CD4-positive, alpha-beta T cell (primary cell): Measurements from ENCODE around the gene ADGRG1. TPM values are rescaled to one million over a fixed set of nuclear protein-coding genes. Genes with fewer than 3 reads are reported as not detected.

ENCODE experiments used
- ATAC-seq: fragments of 200-7000 bp; cut with Tn5 transposase; one replicate; pipeline ENCODE4 v1.10.0; 2022; ENCODE audit warnings: mild to moderate bottlenecking; ENCODE audit not compliant: poor library complexity
- CTCF ChIA-PET: fragments of 350-600 bp; sonication (Branson Sonifier 250); formaldehyde crosslinking; loops from one replicate; lab custom pipeline; 2021; ENCODE audit warnings: antibody characterized with exemption, inconsistent platforms; lab: Charles Lee
- POLR2A ChIA-PET: fragments of 350-600 bp; sonication (Branson Sonifier 250); formaldehyde crosslinking; loops from one replicate; lab custom pipeline; 2021; ENCODE audit warnings: antibody characterized with exemption, inconsistent platforms; lab: Charles Lee
- DNase-seq, 14 experiments: peaks; one replicate each; pipeline ENCODE4 v3.0.0-alpha.2; 2013 to 2020; ENCODE audit warnings: mixed read lengths in 2 of 14
- H3K27ac ChIP-seq, 2 donors: one replicate each; pipeline versions ENCODE4 v1.5.1 to v1.7.0; 2013; ENCODE audit warnings: low read length in 2 of 2, low read depth in 1 of 2, mild to moderate bottlenecking in 1 of 2
- H3K27me3 ChIP-seq, 2 experiments: 1 replicate in 1 of 2; 2 replicates in 1 of 2; pipeline versions ENCODE4 v1.6.1 to v1.7.0; 2013; ENCODE audit warnings: low read length in 2 of 2, control low read depth in 1 of 2, mild to moderate bottlenecking in 1 of 2, moderate library complexity in 1 of 2; ENCODE audit not compliant: insufficient read depth in 2 of 2, control insufficient read depth in 1 of 2
- H3K36me3 ChIP-seq: one replicate; pipeline ENCODE4 v1.6.1; 2013; ENCODE audit warnings: low read length, control low read depth; ENCODE audit not compliant: insufficient read depth
- H3K4me1 ChIP-seq: one replicate; pipeline ENCODE4 v1.6.1; 2013; ENCODE audit warnings: low read length, control low read depth; ENCODE audit not compliant: insufficient read depth
- H3K4me3 ChIP-seq: one replicate; pipeline ENCODE4 v1.5.1; 2013; ENCODE audit warnings: mild to moderate bottlenecking, low read length, moderate library complexity
- H3K9me3 ChIP-seq, 2 experiments: 1 replicate in 1 of 2; 2 replicates in 1 of 2; pipeline versions ENCODE4 v1.6.1 to v1.7.0; 2013; ENCODE audit warnings: low read length in 2 of 2, mild to moderate bottlenecking in 2 of 2, control low read depth in 1 of 2, moderate library complexity in 1 of 2; ENCODE audit not compliant: control insufficient read depth in 1 of 2, insufficient read depth in 1 of 2
- H3K27ac Mint-ChIP-seq: one replicate; pipeline ENCODE4 v1.8.0; 2020; ENCODE audit warnings: mixed read lengths
- H3K27me3 Mint-ChIP-seq: one replicate; pipeline ENCODE4 v1.8.0; 2021; ENCODE audit warnings: mixed read lengths
- H3K36me3 Mint-ChIP-seq: one replicate; pipeline ENCODE4 v1.8.0; 2021; ENCODE audit warnings: low read depth, mixed read lengths
- H3K4me1 Mint-ChIP-seq: one replicate; pipeline ENCODE4 v1.8.0; 2021; ENCODE audit warnings: low read depth, mixed read lengths
- H3K4me3 Mint-ChIP-seq: one replicate; pipeline ENCODE4 v1.8.0; 2020; ENCODE audit warnings: mild to moderate bottlenecking, mixed read lengths
- H3K9me3 Mint-ChIP-seq: one replicate; pipeline ENCODE4 v1.8.0; 2020; ENCODE audit warnings: mixed read lengths
- intact Hi-C, 2 experiments: fragments of 100-400 bp; cut with DNase I in 1 of 2; cut with micrococcal nuclease in 1 of 2; formaldehyde crosslinking; loops; one replicate each; pipeline versions ENCODE4 v1.15.1 to v1.9.0; 2023 to 2025; cut with DNase I, micrococcal nuclease
- total RNA-seq, 174 experiments: library from RNA in 2 of 174; stranded (reverse) in 2 of 174; gene quantifications; one replicate each; pipeline ENCODE4 v1.2.3 and lab custom pipeline; 2021 to 2026
- TF ChIP-seq, protein P1 (sequence below): fragments of 200-600 bp; IDR thresholded peaks from one replicate; pipeline ENCODE4 v1.8.0; 2022; ENCODE audit warnings: antibody characterized with exemption, mild to moderate bottlenecking

Gene ADGRG1
- total RNA-seq, 2 experiments from 2014 or later: 1.8 to 2.3 TPM

DNA sequence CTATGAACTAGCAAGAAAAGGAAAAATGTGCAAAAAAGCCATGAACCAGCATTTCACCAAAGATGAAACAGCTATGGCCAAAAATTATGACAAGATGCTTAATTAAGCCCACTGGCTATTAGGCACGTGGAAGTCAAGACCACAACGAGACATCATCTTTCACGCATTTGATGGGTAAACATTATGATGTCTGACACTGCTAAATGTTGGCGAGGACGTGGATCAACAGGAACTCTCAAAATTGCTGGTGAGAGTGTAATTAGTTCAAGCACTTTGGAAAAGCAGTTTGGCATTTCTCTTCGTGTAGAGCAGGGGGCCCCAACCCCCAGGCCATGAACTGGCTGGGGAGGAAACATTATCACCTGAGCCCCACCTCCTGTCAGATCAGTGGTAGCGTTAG is 39.6 kb upstream of the ADGRG1 start:
- Histone ChIP-seq H3K27ac (no peak overlapping the region), H3K4me3 (no peak overlapping the region), H3K36me3 (no peaks in the 10 kb centered on the region), H3K27me3 (no peaks in the 10 kb centered on the region), H3K9me3 (no peaks in the 10 kb centered on the region), H3K4me1 (peaks cover 32% of the 10 kb centered on the region)
- TF ChIP-seq, protein P1, sequence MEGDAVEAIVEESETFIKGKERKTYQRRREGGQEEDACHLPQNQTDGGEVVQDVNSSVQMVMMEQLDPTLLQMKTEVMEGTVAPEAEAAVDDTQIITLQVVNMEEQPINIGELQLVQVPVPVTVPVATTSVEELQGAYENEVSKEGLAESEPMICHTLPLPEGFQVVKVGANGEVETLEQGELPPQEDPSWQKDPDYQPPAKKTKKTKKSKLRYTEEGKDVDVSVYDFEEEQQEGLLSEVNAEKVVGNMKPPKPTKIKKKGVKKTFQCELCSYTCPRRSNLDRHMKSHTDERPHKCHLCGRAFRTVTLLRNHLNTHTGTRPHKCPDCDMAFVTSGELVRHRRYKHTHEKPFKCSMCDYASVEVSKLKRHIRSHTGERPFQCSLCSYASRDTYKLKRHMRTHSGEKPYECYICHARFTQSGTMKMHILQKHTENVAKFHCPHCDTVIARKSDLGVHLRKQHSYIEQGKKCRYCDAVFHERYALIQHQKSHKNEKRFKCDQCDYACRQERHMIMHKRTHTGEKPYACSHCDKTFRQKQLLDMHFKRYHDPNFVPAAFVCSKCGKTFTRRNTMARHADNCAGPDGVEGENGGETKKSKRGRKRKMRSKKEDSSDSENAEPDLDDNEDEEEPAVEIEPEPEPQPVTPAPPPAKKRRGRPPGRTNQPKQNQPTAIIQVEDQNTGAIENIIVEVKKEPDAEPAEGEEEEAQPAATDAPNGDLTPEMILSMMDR: no peak
- H3K27me3 Mint-ChIP-seq: no peaks in the 10 kb centered on the region
- H3K36me3 Mint-ChIP-seq: no peaks in the 10 kb centered on the region
- no peaks in the 10 kb centered on the region for H3K9me3 Mint-ChIP-seq
- peaks cover 37% of the 10 kb centered on the region for H3K4me1 Mint-ChIP-seq
- peak in 1 of 14 experiments; percentile 29 for DNase-seq
- ChIA-PET POLR2A (no interaction called here), CTCF (interaction anchor here (1.3 to 2.2 kb wide), 2 partner anchors 12 to 60 kb away, joined by 3 to 9 read pairs; no protein-coding TSS in a partner anchor)
- H3K4me3 Mint-ChIP-seq: no peak overlapping the region
- no peak overlapping the region for H3K27ac Mint-ChIP-seq
- intact Hi-C loops: no loop called here
- no peak for ATAC-seq

DNA sequence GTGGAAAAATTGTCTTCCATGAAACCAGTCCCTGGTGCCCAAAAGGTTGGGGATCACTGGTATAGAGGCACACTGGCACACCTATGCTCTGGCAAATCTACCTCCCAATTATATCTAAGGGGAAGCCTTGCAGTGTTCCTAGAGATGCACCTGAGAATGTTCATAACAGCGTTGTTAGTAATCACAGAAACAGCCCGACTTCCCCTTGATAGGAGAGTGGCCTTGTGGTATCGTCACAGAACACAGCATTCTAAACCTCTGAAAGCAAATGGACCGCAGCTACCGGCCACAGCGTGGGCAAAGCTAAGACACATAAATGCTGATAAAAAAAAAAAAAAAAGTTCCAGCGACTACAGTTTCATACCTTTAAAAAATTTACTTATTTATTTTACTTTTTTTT is 39.1 kb upstream of the ADGRG1 start:
- no peak overlapping the region for H3K4me3 ChIP-seq
- H3K27ac ChIP-seq: no peak overlapping the region
- DNase-seq: peak in 2 of 14 experiments; percentile 44 to 69
- no peak for ATAC-seq
- TF ChIP-seq, protein P1: no peak
- H3K36me3 ChIP-seq: no peaks in the 10 kb centered on the region
- no peak overlapping the region for H3K27ac Mint-ChIP-seq
- H3K4me1 ChIP-seq: peaks cover 32% of the 10 kb centered on the region
- no peaks in the 10 kb centered on the region for H3K36me3 Mint-ChIP-seq
- no peaks in the 10 kb centered on the region for H3K9me3 ChIP-seq
- H3K4me3 Mint-ChIP-seq: no peak overlapping the region
- intact Hi-C loops: no loop called here
- no peaks in the 10 kb centered on the region for H3K9me3 Mint-ChIP-seq
- no peaks in the 10 kb centered on the region for H3K27me3 Mint-ChIP-seq
- H3K27me3 ChIP-seq: no peaks in the 10 kb centered on the region
- ChIA-PET CTCF (interaction anchor here (1.1 to 2.2 kb wide), 2 partner anchors 9 to 13 kb away, joined by 4 to 9 read pairs; no protein-coding TSS in a partner anchor), POLR2A (no interaction called here)
- peaks cover 42% of the 10 kb centered on the region for H3K4me1 Mint-ChIP-seq

DNA sequence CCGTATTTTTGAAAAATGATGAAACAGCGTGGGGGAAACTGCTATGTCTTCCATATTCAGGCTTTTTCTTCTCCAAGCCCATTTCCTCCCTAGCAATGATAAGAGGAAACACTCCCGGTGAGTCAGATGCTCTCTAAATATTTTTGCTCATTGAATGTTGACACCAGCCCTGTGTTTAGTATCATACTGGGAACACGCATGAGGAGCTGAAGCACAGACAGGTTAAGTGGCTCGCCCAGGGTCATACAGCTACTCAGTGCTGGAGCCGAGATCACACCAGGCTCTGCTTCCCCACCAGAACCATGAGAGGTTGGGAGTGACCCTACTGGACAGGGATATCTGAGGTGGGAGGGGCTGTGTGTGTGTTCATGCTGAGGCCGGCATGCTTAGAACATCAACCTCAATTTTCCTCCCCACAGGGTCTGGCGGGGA is 37.8 kb upstream of the ADGRG1 start:
- Mint-ChIP-seq H3K4me3 (no peak overlapping the region), H3K27me3 (no peaks in the 10 kb centered on the region), H3K27ac (no peak overlapping the region), H3K36me3 (peaks cover 3% of the 10 kb centered on the region), H3K9me3 (peaks cover 2% of the 10 kb centered on the region), H3K4me1 (peaks cover 42% of the 10 kb centered on the region)
- Histone ChIP-seq H3K4me1 (peaks cover 32% of the 10 kb centered on the region), H3K36me3 (no peaks in the 10 kb centered on the region), H3K27me3 (no peaks in the 10 kb centered on the region), H3K4me3 (no peak overlapping the region), H3K9me3 (peaks cover 0 to 2% of the 10 kb centered on the region in 2 experiments), H3K27ac (no peak overlapping the region)
- CTCF ChIA-PET: interaction anchor here (0.6 to 1.1 kb wide), 5 partner anchors 11 to 61 kb away, joined by 3 to 9 read pairs (median 5); no protein-coding TSS in a partner anchor
- peak in 1 of 14 experiments; percentile 44 for DNase-seq
- intact Hi-C loops: loop anchor here (1.0 to 5.0 kb wide), 3 partner anchors 14 to 142 kb away; no protein-coding TSS in a partner anchor
- ATAC-seq: no peak
- POLR2A ChIA-PET: interaction anchor here (0.8 to 1.3 kb wide), 3 partner anchors 14 to 59 kb away, joined by 3 to 7 read pairs (median 4); no protein-coding TSS in a partner anchor
- TF ChIP-seq, protein P1: no peak
